Measurements from ENCODE around the gene KLK8. TPM values are rescaled to one million over a fixed set of nuclear protein-coding genes. Genes with fewer than 3 reads are reported as not detected.
"Not testable (repeated sequence)": the region's sequence is repeated elsewhere in the genome, so short reads cannot be mapped to it uniquely, and the experiment has no call there.

Gene KLK8
- total RNA-seq, 4 donors from 2014 or later = not detected

DNA sequence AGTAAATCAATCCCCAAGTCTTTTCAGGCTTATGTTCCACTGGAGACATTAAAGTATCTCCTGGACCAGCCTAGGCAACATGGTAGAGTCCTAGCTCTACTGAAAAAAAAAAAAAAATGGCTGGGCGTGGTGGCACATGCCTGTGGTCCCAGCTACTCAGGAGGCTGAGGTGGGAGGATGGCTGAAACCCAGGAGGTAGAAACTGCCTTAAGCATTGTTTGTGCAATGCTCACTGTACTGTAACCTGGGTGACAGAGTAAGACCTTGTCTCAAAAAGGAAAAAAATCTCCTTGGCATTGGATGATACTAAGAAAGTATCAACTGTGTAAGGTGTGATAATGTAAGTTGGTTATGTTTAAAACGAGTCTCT is 8.8 kb downstream of the KLK8 start:
- TF ChIP-seq, protein P1, sequence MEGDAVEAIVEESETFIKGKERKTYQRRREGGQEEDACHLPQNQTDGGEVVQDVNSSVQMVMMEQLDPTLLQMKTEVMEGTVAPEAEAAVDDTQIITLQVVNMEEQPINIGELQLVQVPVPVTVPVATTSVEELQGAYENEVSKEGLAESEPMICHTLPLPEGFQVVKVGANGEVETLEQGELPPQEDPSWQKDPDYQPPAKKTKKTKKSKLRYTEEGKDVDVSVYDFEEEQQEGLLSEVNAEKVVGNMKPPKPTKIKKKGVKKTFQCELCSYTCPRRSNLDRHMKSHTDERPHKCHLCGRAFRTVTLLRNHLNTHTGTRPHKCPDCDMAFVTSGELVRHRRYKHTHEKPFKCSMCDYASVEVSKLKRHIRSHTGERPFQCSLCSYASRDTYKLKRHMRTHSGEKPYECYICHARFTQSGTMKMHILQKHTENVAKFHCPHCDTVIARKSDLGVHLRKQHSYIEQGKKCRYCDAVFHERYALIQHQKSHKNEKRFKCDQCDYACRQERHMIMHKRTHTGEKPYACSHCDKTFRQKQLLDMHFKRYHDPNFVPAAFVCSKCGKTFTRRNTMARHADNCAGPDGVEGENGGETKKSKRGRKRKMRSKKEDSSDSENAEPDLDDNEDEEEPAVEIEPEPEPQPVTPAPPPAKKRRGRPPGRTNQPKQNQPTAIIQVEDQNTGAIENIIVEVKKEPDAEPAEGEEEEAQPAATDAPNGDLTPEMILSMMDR (IDR thresholded peaks at IDR 0.05) = no peak
- TF ChIP-seq EP300 (IDR thresholded peaks at IDR 0.05) (no peak), POLR2AphosphoS5 (IDR thresholded peaks at IDR 0.05) (no peak), POLR2A (IDR thresholded peaks at IDR 0.05; ENCODE audit: low read depth) (no peak)
- intact Hi-C loops (cut with DNase I) = no loop called here
- H3K9me3 ChIP-seq = no peaks in the 10 kb centered on the region
- H3K27ac ChIP-seq (replicated peaks in 1 of 4) = no peak overlapping the region
- no peaks in the 10 kb centered on the region for H3K36me3 ChIP-seq
- no peak overlapping the region for H3K4me3 ChIP-seq
- peaks cover 0 to 20% (median 0%) of the 10 kb centered on the region in 4 donors for H3K27me3 ChIP-seq
- no peaks in the 10 kb centered on the region for H3K4me1 ChIP-seq
- no peak for DNase-seq (ENCODE audit: extremely low spot score)
- 66% methylated on average over 2 of the region's 2 CpGs for WGBS

DNA sequence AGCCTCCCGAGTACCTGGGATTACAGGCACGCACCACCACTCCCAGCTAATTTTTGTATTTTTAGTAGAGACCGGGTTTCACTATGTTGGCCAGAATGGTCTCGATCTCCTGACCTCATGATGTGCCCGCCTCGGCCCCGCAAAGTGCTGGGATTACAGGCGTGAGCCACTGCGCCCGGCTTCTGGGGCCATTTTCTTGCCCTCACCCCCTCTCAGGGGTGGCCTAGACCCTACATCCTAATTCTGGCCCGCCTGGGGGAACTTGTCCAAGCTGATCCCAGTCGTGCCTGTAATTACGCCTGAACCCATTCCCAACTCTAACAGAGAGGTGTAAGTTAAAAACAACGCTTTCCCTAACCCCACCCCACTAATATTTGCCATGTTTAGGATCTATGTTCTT is 17.0 kb downstream of the KLK8 start:
- WGBS = 84% methylated on average over 14 of the region's 14 CpGs
- H3K27ac ChIP-seq (replicated peaks in 1 of 4); H3K36me3 ChIP-seq; DNase-seq (ENCODE audit: extremely low spot score); intact Hi-C loops (cut with DNase I); H3K4me3 ChIP-seq; H3K4me1 ChIP-seq; H3K9me3 ChIP-seq: not testable (repeated sequence)
- peaks cover 0 to 61% (median 0%) of the 10 kb centered on the region in 4 donors for H3K27me3 ChIP-seq

- intact Hi-C loops (cut with DNase I) = no loop called here
- WGBS = 13% methylated on average over 26 of the region's 28 CpGs
- no peak for DNase-seq (ENCODE audit: extremely low spot score)
Measured at GRCh38 chr19:50983625-50984292, 17.6 kb downstream of the KLK8 start, which contains the start of gene KLK7. Gene KLK7 (minus strand): TSS chr19:50983917. CDS start chr19:50982399, 1,518 bp downstream.

GRCh38 chr19:50982186-50982585 is 19.2 kb downstream of the KLK8 start:
- 55% methylated on average over 4 of the region's 4 CpGs for WGBS
- H3K4me3 ChIP-seq = no peak overlapping the region
- no peaks in the 10 kb centered on the region for H3K36me3 ChIP-seq
- no peaks in the 10 kb centered on the region for H3K9me3 ChIP-seq
- H3K4me1 ChIP-seq = no peaks in the 10 kb centered on the region
- peaks cover 0 to 80% (median 2%) of the 10 kb centered on the region in 4 donors for H3K27me3 ChIP-seq
- TF ChIP-seq POLR2AphosphoS5 (IDR thresholded peaks at IDR 0.05) = no peak
- TF ChIP-seq, protein P1 (IDR thresholded peaks at IDR 0.05) = no peak
- TF ChIP-seq POLR2A (IDR thresholded peaks at IDR 0.05; ENCODE audit: low read depth) = no peak
- TF ChIP-seq EP300 (IDR thresholded peaks at IDR 0.05) = no peak
- intact Hi-C loops (cut with DNase I) = no loop called here
- H3K27ac ChIP-seq (replicated peaks in 1 of 4) = no peak overlapping the region
- DNase-seq (ENCODE audit: extremely low spot score) = no peak

More at GRCh38 chr19:50983625-50984292, 17.6 kb downstream of the KLK8 start, which contains the start of gene KLK7:
- Histone ChIP-seq H3K27ac (replicated peaks in 1 of 4) (no peak within 1 kb of the TSS), H3K27me3 (peaks cover 0 to 68% (median 0%) of the 10 kb centered on the region in 4 donors), H3K36me3 (no peaks in the 10 kb centered on the region), H3K4me1 (no peaks in the 10 kb centered on the region), H3K9me3 (no peaks in the 10 kb centered on the region), H3K4me3 (no peak within 1 kb of the TSS)
- TF ChIP-seq POLR2A (IDR thresholded peaks at IDR 0.05; ENCODE audit: low read depth) (no peak), EP300 (IDR thresholded peaks at IDR 0.05) (no peak), POLR2AphosphoS5 (IDR thresholded peaks at IDR 0.05) (no peak)
- TF ChIP-seq, protein P1 (IDR thresholded peaks at IDR 0.05) = no peak

DNA sequence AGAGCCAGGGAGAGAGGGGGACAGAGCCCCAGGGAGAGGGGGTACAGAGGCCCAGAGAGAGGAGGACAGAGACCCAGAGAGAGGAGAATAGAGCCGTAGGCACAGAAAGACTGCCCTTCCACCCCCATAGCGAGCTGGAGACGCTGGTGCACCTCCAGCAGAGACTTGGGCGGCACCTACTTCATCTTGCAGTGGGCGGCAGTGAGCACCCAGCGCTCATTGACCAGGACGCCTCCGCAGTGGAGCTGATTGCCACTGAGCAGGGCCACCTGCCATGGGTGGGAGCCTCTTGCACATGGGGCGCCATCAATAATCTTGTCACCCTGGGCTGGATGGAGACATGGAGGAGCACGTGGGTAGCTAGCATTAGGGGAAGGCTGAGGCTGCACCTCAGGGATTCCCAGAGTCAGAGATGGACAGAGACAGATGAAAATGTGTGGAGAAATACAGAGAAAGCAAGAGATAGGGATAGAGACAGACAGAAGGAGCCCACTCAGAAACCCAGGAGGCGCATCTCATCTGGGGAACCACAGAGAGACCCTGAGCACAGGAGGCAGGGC is 19.7 kb downstream of the KLK8 start:
- no peak for DNase-seq (ENCODE audit: extremely low spot score)
- no peaks in the 10 kb centered on the region for H3K4me1 ChIP-seq
- peaks cover 0 to 80% (median 2%) of the 10 kb centered on the region in 4 donors for H3K27me3 ChIP-seq

More for the DNA sequence above, 19.7 kb downstream of the KLK8 start:
- TF ChIP-seq EP300 (IDR thresholded peaks at IDR 0.05) (no peak), POLR2AphosphoS5 (IDR thresholded peaks at IDR 0.05) (no peak), POLR2A (IDR thresholded peaks at IDR 0.05; ENCODE audit: low read depth) (no peak)
- TF ChIP-seq, protein P1 (IDR thresholded peaks at IDR 0.05) = no peak
- 51% methylated on average over 7 of the region's 11 CpGs for WGBS
- H3K9me3 ChIP-seq = no peaks in the 10 kb centered on the region
- H3K27ac ChIP-seq (replicated peaks in 1 of 4) = no peak overlapping the region
- no peaks in the 10 kb centered on the region for H3K36me3 ChIP-seq
- no peak overlapping the region for H3K4me3 ChIP-seq
- intact Hi-C loops (cut with DNase I) = no loop called here

Data from esophagus muscularis mucosa (tissue), 4 donors.